Ecto neural progenitor cell (in vitro differentiated cells): Measurements from ENCODE around the gene CAMK2B.

Source experiments
- DNase-seq: peaks from one replicate; pipeline ENCODE4 v3.0.0-alpha.2; 2018; ENCODE audit warnings: low spot score

The CAMK2B gene

GRCh38 chr7:44231088-44231487 is 94.3 kb downstream of the CAMK2B start:
- DNase-seq = no peak

GRCh38 chr7:44230286-44230685 is 95.1 kb downstream of the CAMK2B start:
- no peak for DNase-seq

- DNase-seq = no peak
Observed at GRCh38 chr7:44229546-44230105, 95.8 kb downstream of the CAMK2B start.

GRCh38 chr7:44228571-44229350 is 96.6 kb downstream of the CAMK2B start:
- DNase-seq = no peak

- DNase-seq = no peak
Observed at GRCh38 chr7:44227911-44228310, 97.5 kb downstream of the CAMK2B start.

GRCh38 chr7:44226396-44226753 is 99.0 kb downstream of the CAMK2B start:
- DNase-seq = no peak

GRCh38 chr7:44225566-44226395 is 99.6 kb downstream of the CAMK2B start:
- no peak for DNase-seq

- DNase-seq = no peak
Observed at GRCh38 chr7:44224974-44225565, 100.3 kb downstream of the CAMK2B start.

GRCh38 chr7:44224080-44224973 is 101.1 kb downstream of the CAMK2B start:
- no peak for DNase-seq

GRCh38 chr7:44223362-44224079 is 101.9 kb downstream of the CAMK2B start:
- DNase-seq = no peak

GRCh38 chr7:44222776-44223261 is 102.6 kb downstream of the CAMK2B start:
- no peak for DNase-seq

- no peak for DNase-seq
Observed at GRCh38 chr7:44222074-44222473, 103.3 kb downstream of the CAMK2B start.

- DNase-seq = no peak
Observed at GRCh38 chr7:44221231-44221791, 104.1 kb downstream of the CAMK2B start.

- DNase-seq = no peak
Observed at GRCh38 chr7:44220358-44221112, 104.9 kb downstream of the CAMK2B start.

- DNase-seq = no peak
Observed at GRCh38 chr7:44220046-44220357, 105.4 kb downstream of the CAMK2B start.

- no peak for DNase-seq
Observed at GRCh38 chr7:44219371-44220045, 105.9 kb downstream of the CAMK2B start.

GRCh38 chr7:44218418-44219201 is 106.8 kb downstream of the CAMK2B start:
- DNase-seq = peak; percentile 86

- no peak for DNase-seq
Observed at GRCh38 chr7:44217852-44218402, 107.5 kb downstream of the CAMK2B start.
